Adrenal gland (tissue), 12 donors: ENCODE results near the gene FZR1. TPM values are rescaled to one million over a fixed set of nuclear protein-coding genes. Genes with fewer than 3 reads are reported as not detected.

ENCODE experiments used
- DNase-seq, 7 donors: peaks; one replicate each; pipeline ENCODE4 v3.0.0-alpha.2; 2019 to 2020
- H3K27ac ChIP-seq, 5 donors: fragments of 200-600 bp; sonication (generic) in 4 of 5; 1 replicate in 3 of 5; 2 replicates in 2 of 5; pipeline versions ENCODE4 v1.5.1 to v1.8.0; 2016 to 2020; ENCODE audit warnings: mild to moderate bottlenecking in 1 of 5
- H3K27me3 ChIP-seq: fragments of 200-600 bp; 2 replicates; pipeline ENCODE4 v1.8.0; 2021
- H3K36me3 ChIP-seq, 2 donors: fragments of 200-600 bp; replicated peaks in 1 of 2; 1 replicate in 1 of 2; 2 replicates in 1 of 2; pipeline versions ENCODE4 v1.5.1 to v1.8.0; 2018 to 2022
- H3K4me1 ChIP-seq, 2 donors: fragments of 200-600 bp; replicated peaks in 1 of 2; 1 replicate in 1 of 2; 2 replicates in 1 of 2; pipeline versions ENCODE4 v1.5.1 to v1.8.0; 2018 to 2021
- H3K4me3 ChIP-seq, 4 donors: fragments of 200-600 bp; sonication (generic) in 3 of 4; one replicate each; pipeline ENCODE4 v1.5.1; 2016 to 2018
- H3K9me3 ChIP-seq, 3 donors: fragments of 200-600 bp; sonication (generic) in 1 of 3; replicated peaks in 1 of 3; 1 replicate in 2 of 3; 2 replicates in 1 of 3; pipeline versions ENCODE4 v1.5.1 to v1.8.0; 2016 to 2021
- CTCF ChIP-seq, 6 experiments: fragments of 450-650 bp in 4 of 6; fragments of 200-600 bp in 2 of 6; sonication (generic) in 1 of 6; IDR thresholded peaks; 1 replicate in 5 of 6; 2 replicates in 1 of 6; pipeline versions ENCODE4 v1.5.1 to v1.8.0; 2016 to 2021; ENCODE audit warnings: antibody characterized with exemption in 6 of 6, mild to moderate bottlenecking in 2 of 6, moderate library complexity in 1 of 6
- POLR2A ChIP-seq, 2 donors: fragments of 450-650 bp; IDR thresholded peaks; one replicate each; pipeline ENCODE4 v1.6.1; 2017; ENCODE audit warnings: antibody characterized with exemption in 2 of 2, mild to moderate bottlenecking in 2 of 2, moderate library complexity in 1 of 2
- WGBS, 4 donors: extraction: QIAGEN DNeasy Blood & Tissue Kit in 2 of 4; methylation state at CpG; one replicate each; pipeline versions ENCODE4 v1.1.5 to v1.1.7; 2013 to 2017; 5-methylcytosine and 5-hydroxymethylcytosine counted together
- intact Hi-C, 2 donors: fragments of 100-400 bp; cut with DNase I; formaldehyde crosslinking; loops; one replicate each; pipeline versions ENCODE4 v1.14.1 to v1.15.0; 2022 to 2023
- polyA plus RNA-seq, 3 donors: library from polyadenylated mRNA; stranded (reverse); fragments of 200-250 nt in 2 of 3; fragments of 350-450 nt in 1 of 3; fragmentation: Illumina TruSeq in 1 of 3; extraction: RNeasy Lipid Tissue Mini Kit (QIAGEN cat#74804) in 1 of 3; gene quantifications; one replicate each; pipeline ENCODE4 v1.2.3, GENCODE V29; 2013 to 2014
- total RNA-seq, 9 donors: library from RNA; depleted of rRNA in 4 of 9; stranded (reverse); fragments of >200 nt in 4 of 9; fragments of 120-200 nt in 1 of 9; fragmentation: NEBNext Ultra II Directional in 1 of 9; extraction: Animal tissue kit (Norgen Biotek cat#: 25700) in 1 of 9; gene quantifications; one replicate each; pipeline versions ENCODE4 v1.1.0 to v1.2.4, GENCODE V29; 2013 to 2023
- donor health status: healthy with polysubstance abuse.
- donor health status: Bipolar disorder and iron deficiency.
- donor health status: DM: yes; HTN: yes; CAD: no.
- donor health status: DM: no; HTN: no; CAD: no.
- donor health status: DM: no; HTN: no; CAD: no.
- donor health status: DM: yes; HTN: yes; CAD: no.

The FZR1 gene
- total and polyA plus RNA-seq, 12 donors, result 17.9 to 85.0 (median 38.0) TPM

GRCh38 chr19:3543150-3544057 is 37.3 kb downstream of the FZR1 start:
- Histone ChIP-seq H3K4me3 (no peak overlapping the region), H3K36me3 (peaks cover 0 to 8% of the 10 kb centered on the region in 2 donors), H3K27me3 (no peaks in the 10 kb centered on the region), H3K27ac (no peak overlapping the region), H3K4me1 (peaks cover 0 to 6% of the 10 kb centered on the region in 2 donors), H3K9me3 (no peaks in the 10 kb centered on the region)
- TF ChIP-seq CTCF (IDR thresholded peaks at IDR 0.05) (no peak), POLR2A (IDR thresholded peaks at IDR 0.05) (no peak)
- WGBS, 4 donors, result 79 to 92% (median 85%) methylated on average over 13 to 47 of the region's 47 CpGs
- DNase-seq, result peak in 3 of 7 donors; percentile 15 to 34 (median 21)
- intact Hi-C loops, result no loop called here

GRCh38 chr19:3544058-3544376 is 37.9 kb downstream of the FZR1 start:
- H3K27me3 ChIP-seq, result no peaks in the 10 kb centered on the region
- H3K36me3 ChIP-seq, result peaks cover 0 to 8% of the 10 kb centered on the region in 2 donors
- no peaks in the 10 kb centered on the region for H3K9me3 ChIP-seq
- H3K4me3 ChIP-seq, result no peak overlapping the region
- H3K27ac ChIP-seq, result no peak overlapping the region
- TF ChIP-seq POLR2A (IDR thresholded peaks at IDR 0.05) (no peak), CTCF (IDR thresholded peaks at IDR 0.05) (no peak)
- 60 to 85% (median 82%) methylated on average over 1 to 9 of the region's 9 CpGs; no CpG with 5 or more reads in 1 of the 4 donors for WGBS, 4 donors
- intact Hi-C loops, result no loop called here
- peaks cover 0 to under 1% of the 10 kb centered on the region in 2 donors for H3K4me1 ChIP-seq
- no peak for DNase-seq

- Histone ChIP-seq H3K9me3 (no peaks in the 10 kb centered on the region), H3K4me1 (no peaks in the 10 kb centered on the region), H3K36me3 (peaks cover 0 to 8% of the 10 kb centered on the region in 2 donors), H3K27me3 (no peaks in the 10 kb centered on the region), H3K4me3 (no peak overlapping the region), H3K27ac (no peak overlapping the region)
- intact Hi-C loops, result loop anchor here (5.0 kb wide), 2 partner anchors 67 to 72 kb away; no protein-coding TSS in a partner anchor
- TF ChIP-seq CTCF (IDR thresholded peaks at IDR 0.05), result peak; percentile 94 to 97 (median 96)
- TF ChIP-seq POLR2A (IDR thresholded peaks at IDR 0.05), result no peak
- WGBS, 4 donors, result 49 to 72% (median 52%) methylated on average over 23 to 28 of the region's 30 CpGs
- peak; percentile 73 to 89 (median 80) for DNase-seq
These were observed 38.9 kb downstream of the FZR1 start for GRCh38 chr19:3544742-3545668.

GRCh38 chr19:3545669-3546034 is 39.5 kb downstream of the FZR1 start:
- H3K4me1 ChIP-seq, result no peaks in the 10 kb centered on the region
- no peak overlapping the region for H3K27ac ChIP-seq
- intact Hi-C loops, result loop anchor here (5.0 kb wide), 2 partner anchors 67 to 72 kb away; no protein-coding TSS in a partner anchor
- H3K36me3 ChIP-seq, result peaks cover 0 to 8% of the 10 kb centered on the region in 2 donors
- no peaks in the 10 kb centered on the region for H3K27me3 ChIP-seq
- TF ChIP-seq CTCF (IDR thresholded peaks at IDR 0.05) (no peak), POLR2A (IDR thresholded peaks at IDR 0.05) (no peak)
- DNase-seq, result no peak
- no peak overlapping the region for H3K4me3 ChIP-seq
- H3K9me3 ChIP-seq, result no peaks in the 10 kb centered on the region
- WGBS, 4 donors, result 74 to 84% (median 75%) methylated on average over 8 to 10 of the region's 10 CpGs
